ENCODE results near the gene RNF135.
"Not testable (repeated sequence)": the region's sequence is repeated elsewhere in the genome, so short reads cannot be mapped to it uniquely, and the experiment has no call there.

RNF135 gene

DNA sequence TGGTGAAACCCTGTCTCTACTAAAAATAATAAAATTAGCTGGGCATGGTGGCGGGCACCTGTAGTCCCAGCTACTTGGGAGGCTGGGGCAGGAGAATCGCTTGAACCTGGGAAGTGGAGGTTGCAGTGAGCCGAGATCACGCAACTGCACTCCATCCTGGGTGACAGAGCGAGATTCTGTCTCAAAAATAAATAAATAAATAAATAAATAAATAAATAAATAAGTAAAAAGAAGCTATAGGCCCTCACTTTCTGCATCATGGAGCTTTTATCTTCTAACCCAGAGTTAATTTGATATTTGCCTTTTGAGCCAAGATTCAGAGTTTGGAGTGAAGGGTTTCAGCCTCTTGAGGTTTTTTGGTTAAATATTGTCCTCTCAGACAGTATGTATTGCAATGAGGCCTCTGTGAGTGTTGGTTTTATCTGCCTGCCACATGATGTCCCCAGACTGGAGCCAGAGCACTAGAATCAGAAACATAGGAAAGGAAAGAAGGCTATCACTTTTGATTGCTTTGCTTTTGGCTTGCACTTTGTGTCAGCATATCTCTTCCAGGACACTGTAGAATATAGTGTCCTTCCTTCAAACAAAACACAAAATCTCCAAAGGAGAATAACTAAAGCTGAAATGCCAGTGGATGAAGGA is 32.5 kb downstream of the RNF135 start:
- no peak for DNase-seq

DNA sequence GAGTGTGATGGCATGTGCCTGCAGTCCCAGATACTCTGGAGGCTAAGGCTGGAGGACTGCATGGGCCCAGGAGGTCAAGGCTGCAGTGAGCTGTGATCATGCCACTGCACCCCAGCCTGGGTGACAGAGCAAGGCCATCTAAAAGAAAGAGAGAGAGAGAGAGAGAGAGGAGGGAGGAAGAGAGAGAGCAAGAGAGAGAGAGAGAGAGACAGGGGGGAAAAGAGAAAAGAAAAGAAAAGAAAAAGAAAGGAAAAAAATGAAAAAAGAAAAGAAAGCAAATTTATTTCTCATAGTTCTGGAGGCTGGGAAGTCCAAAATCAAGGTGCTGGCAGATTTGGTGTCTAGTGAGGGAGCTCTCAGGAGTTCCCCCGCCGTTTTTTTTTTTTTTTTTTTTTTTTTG is 33.3 kb downstream of the RNF135 start:
- no peak for DNase-seq

DNA sequence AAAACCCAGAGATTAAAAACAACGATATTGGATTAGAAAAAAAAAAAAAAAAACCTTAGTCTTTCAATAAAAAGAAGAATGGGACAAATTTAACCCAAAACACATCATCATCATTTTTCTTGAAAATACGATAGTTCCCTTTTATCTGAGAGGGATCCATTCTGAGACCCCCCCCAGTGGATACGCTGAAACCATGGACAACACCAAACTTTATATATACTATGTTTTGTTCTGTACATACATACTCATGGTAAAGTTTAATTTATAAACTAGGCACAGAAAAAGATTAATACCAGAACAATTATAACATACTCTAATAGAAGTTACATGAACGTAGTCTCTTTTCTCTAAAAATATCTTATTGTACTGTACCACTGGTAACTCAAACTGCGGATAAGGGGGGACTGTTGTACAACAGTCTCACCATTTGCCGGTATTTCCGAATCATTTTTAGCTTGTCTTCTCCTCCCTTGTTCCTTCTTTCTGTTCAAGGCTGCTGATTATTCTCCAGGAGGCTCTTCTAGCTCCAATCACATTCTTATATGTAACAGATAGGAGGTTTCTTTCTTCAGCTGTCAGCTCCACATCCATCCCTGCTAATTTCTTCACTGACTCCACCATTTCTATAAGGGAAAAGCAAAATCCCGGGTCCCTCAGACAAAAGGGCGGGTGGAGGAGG is 37.0 kb downstream of the RNF135 start:
- DNase-seq, result no peak

DNA sequence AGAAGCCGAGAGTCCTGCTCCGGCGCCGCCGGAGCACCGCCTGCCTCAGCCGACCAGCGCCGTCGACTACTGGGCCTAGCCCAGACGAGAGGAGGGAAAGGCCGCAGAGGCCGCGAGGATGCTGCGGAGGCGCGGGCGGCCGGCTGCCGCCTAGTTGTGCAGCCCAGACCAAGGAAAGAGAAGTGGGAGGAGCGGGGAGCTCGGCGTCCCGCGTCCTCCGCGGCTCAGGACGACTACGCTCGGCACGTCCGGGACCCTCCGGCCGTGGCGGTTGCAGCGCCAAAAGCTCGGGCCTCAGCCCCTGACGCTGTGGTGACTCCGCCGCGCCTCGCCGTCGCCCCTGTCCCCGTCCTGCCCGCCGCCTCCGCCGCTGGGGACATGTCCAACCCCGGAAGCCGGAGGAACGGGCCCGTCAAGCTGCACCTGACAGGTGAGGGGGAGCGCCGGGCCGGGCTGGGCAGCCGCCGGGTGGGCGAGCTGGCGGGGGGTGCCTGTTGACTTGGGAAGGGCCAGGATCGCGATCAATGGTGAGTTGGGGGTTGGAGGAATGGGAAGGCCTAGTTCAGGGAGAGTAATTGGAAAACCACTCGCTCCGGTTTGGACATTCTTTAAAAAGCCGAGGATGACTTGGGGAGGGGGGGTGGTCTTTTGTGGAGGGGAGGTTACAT is 37.7 kb downstream of the RNF135 start:
- DNase-seq, result peak; percentile 61

DNA sequence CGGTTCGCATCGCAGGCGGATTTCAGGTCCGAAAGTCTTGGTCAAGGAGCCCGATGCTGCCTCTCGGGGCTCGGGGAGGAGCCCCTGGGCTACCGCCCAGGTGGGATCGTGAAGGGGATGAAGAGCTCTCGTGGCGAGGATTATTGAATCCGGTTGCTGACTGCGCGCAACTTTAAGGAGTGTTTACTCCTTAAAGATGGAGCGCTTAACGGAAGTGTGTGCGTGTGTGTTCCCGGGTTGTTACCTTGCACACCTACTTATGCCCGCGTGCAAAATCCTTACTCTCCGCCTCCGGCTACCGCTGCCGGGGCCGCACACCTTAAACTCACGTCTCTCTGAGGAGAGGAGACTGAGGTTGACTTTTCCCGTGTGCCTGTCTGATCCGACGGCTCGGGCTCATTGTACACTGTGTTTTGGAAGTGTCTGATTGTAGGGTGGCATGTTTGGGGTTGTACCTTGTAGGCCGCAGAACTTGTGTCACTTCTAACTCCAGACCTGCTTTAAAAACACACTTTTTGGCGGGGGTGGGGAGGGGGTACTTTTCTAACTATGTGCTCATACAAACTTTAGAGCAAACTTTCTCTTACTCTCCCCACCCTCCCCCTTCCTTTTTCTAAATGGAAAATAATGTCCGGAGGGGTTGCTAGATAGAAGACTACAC is 38.3 kb downstream of the RNF135 start:
- DNase-seq, result not testable (repeated sequence)

DNA sequence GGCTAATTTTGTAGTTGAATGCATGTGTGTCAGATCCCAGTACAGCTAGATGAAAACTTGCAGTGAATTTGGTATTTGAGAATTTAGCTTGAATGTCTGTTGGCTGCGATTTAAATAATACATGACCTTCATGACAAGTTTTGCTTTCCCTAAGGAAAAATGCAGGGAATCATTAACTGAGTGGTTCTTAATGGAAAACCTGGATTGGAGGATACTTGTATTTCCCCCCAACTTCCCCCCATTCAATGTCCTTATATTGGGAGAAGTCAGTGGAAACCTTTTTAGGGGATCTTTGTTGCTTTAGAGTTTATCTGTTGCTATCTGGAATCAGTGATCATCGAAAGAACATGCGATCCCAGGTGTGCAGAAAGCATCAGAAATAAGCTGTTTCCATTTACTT is 39.2 kb downstream of the RNF135 start:
- DNase-seq, result not testable (repeated sequence)

DNA sequence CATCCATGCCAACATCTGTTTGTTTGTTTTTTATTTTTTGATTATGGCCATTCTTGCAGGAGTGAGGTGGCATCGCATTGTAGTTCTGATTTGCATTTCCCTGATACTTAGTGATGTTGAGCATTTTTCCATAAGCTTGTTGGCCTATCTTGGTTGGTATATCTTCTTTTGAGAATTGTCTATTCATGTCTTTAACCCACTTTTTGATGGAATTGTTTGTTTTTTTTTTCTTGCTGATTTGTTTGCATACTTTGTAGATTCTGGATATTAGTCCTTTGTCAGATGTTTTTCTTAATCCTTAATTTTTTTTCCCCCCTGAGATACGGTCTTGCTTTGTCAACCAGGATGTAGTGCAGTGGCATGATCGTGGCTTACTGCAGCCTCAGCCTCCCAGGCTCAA is 43.0 kb downstream of the RNF135 start:
- DNase-seq, result no peak

DNA sequence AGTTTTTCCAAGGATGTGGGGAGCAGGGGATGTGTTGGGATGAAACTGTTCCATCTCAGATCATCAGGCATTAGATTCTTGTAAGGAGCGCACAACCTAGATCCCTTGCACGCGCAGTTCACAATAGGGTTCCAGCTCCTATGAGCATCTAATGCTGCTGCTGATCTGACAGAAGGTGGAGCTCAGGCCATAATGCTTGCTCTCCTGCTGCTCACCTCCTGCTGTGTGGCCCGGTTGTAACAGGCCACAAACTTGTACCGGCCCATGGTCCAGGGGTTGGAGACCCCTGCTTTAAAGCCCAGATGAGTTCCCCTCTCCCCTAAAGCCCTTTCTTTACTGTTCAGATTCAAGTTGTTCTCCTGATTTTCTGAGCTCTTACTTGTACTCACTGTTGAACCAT is 44.8 kb downstream of the RNF135 start:
- no peak for DNase-seq

DNA sequence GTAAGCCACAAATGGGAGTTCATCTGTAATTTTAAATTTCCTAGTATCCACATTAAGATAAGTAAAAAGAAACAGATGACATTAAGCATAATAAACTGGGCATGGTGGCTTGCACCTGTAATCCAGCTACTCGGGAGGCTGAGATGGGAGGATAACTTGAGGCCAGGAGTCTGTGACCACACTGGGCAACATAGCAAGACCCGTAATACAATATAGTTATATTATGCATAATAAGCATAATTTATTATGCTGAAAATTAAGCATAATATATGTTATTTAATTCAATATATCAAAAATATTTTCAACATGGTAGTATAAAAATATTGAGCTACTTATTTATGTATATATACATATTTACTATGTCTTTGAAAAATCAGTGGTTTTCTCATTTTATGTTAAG is 48.2 kb downstream of the RNF135 start:
- no peak for DNase-seq

DNA sequence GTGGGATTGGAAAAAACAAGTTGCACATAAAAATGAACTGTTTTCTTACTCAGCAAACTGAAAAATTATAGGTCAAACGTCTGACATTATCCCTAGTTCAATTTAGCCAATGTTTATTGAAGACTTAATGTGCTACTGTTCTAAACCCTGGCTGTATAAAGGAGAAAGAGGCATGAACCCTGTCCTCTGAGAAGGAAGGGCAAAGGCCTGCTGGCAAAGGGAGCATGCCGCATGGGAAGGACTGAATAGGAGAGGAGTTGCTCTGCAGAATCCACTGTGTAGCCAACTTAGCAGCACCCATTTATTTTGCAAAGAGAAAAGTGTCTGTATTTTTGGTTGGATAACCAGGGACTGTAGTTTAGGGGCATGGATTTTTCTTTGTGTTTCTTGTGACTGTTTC is 52.3 kb downstream of the RNF135 start:
- not testable (repeated sequence) for DNase-seq

DNA sequence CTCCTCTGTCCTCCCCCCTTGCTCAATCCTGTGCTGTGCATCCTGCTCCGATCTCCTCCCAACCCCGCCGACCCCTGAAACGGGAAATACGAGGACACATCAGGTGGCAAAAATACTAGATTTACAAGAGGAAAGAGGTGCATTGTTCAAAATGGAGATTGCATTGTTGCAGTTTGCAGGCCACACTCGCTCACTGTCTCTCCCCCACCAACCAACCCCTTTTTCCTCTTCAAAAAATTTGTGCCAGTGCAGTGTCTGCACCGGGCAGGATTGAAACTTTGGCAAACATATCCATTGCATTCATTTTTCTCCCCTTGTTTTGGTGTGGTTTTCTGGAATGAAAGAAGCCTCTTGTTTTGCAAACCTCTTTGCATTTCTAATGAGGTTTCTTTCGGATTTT is 61.0 kb downstream of the RNF135 start:
- DNase-seq, result no peak

DNA sequence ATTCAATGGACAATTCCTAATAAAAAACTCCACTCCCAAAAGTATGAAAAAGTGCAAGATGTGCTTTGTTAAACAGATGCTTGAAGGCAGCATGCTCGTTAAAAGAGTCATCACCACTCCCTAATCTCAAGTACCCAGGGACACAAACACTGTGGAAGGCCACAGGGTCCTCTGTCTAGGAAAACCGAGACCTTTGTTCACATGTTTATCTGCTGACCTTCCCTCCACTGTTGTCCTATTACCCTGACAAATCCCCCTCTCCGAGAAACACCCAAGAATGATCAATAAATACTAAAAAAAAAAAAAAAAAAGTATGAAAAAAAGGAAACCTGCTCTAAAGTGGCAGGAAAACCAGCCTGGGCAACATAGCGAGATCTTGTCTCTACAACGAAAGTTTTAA is 64.8 kb downstream of the RNF135 start:
- not testable (repeated sequence) for DNase-seq

DNA sequence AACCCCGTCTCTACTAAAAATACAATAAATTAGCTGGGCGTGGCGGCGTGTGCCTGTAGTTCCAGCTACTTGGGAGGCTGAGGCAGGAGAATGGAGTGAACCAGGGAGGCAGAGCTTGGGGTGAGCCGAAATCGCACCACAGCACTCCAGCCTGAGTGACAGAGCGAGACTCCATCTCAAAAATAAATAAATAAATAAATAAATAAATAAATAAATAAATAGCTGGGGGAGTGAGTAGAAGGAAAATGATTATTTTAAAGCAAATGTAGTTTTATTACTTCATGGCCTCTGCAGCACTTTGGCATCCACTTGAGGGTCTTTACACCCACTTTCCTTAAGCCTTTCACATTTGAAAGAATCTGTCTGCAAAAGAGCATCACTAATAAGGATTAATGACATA is 70.0 kb downstream of the RNF135 start:
- not testable (repeated sequence) for DNase-seq

DNA sequence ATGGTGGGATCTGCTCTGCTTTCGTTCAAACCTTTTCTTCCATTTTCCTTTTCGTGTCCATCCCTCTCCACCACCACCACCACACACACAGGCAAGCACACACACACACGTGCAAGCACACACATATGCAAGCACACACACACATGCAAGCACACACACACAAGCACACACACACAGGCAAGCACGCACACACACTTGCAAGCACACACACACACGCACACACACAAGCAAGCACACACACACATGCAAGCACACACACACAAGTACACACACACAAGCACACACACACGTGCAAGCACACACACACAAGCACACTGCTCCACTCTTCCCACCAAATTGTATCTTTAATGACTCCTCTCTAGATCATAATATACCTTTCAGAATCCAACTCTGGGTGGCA is 71.5 kb downstream of the RNF135 start:
- not testable (repeated sequence) for DNase-seq

DNA sequence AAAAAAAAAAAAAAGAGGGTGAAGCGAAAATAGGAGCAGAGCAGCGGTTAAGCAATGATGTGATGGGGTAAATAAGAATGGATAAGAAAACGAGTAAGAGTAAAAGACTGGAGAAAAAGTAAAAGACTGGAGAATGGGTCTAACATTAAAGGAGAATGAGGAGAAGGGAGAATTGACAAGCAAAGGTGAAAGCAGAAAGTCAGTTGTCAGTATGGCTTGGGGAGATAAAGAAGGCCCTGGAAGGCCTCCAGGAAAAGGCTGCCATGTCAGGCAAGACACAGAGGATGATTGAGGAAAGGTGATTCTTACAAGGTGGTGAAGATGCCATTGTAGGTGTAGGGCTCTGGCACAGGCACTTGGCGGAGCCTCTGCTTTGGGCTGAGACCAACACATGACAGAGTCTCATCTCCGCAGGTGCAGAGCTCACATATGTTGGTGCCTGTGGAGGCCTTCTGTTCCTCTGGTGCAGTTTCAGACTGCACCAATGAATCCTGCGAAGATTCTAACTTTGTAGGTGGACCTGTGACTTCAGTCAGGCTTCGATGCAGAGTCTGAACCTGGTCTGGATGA is 76.1 kb downstream of the RNF135 start:
- not testable (repeated sequence) for DNase-seq

DNA sequence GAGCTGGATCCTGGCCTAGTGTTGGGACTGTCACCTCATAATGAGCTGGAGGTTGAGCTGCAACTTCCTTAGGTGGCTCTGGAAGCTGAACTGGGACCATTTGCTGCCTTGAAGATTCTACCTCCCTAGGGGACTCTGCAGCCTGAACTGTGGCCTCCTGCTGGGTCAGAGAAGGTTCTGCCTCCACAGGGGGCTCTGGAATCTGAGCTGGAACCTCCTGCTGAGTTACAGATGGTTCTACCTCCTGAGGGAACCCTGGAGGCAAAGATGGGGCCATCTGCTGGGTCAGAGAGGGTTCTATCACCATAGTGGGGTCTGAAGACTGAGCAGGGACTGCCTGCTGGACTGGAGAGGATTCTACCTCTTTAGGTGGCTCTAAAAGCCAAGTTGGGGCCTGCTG is 77.3 kb downstream of the RNF135 start:
- DNase-seq, result no peak

DNA sequence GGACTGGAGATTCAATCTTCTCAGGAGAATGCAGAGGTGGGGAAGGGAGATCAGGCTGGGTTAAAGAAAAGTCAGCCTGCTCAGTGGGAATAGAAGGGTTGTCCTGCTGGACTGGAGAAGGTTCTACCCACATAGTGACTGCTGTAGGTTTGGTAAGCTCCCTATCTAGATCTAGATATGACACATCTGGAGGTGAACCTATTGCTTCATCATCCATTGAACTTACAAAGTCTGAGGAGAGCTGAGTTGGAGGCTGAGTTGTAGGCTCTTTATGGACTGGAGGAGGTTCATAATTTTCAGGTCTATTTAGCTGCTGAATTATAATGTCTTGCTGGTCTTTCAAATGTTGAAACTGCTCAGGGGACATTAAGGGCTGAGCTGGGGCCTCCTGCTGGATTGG is 77.9 kb downstream of the RNF135 start:
- DNase-seq, result no peak
